HG03469 (cell line): ENCODE results near the gene SIPA1L2.
A peak's percentile ranks its signal among the peaks of the same experiment; 100 is the strongest.

ENCODE experiments used
- ATAC-seq: cut with Tn5 transposase; IDR thresholded peaks from one replicate; pipeline ENCODE4 v1.9.1; 2021; ENCODE audit warnings: mild to moderate bottlenecking, moderate library complexity, moderate number of reproducible peaks; ENCODE audit not compliant: unreplicated experiment

Gene SIPA1L2

GRCh38 chr1:232650418-232650817 lies 20.5 kb upstream of the SIPA1L2 start:
- ATAC-seq: no peak

GRCh38 chr1:232648316-232648715 lies 18.4 kb upstream of the SIPA1L2 start:
- no peak for ATAC-seq

- ATAC-seq: no peak
Observed at GRCh38 chr1:232644209-232644608, 14.3 kb upstream of the SIPA1L2 start.

GRCh38 chr1:232643251-232643650 lies 13.3 kb upstream of the SIPA1L2 start:
- no peak for ATAC-seq

GRCh38 chr1:232641507-232641906 lies 11.6 kb upstream of the SIPA1L2 start:
- no peak for ATAC-seq

GRCh38 chr1:232636799-232637198 lies 6.9 kb upstream of the SIPA1L2 start:
- no peak for ATAC-seq

- peak; percentile 67 for ATAC-seq
Observed at GRCh38 chr1:232635778-232636356, 5.9 kb upstream of the SIPA1L2 start.

GRCh38 chr1:232635279-232635678 lies 5.3 kb upstream of the SIPA1L2 start:
- no peak for ATAC-seq

- ATAC-seq: no peak
Observed at GRCh38 chr1:232634096-232634495, 4.2 kb upstream of the SIPA1L2 start.

- no peak for ATAC-seq
Observed at GRCh38 chr1:232630894-232631195, 912 bp upstream of the SIPA1L2 start.

- ATAC-seq: peak; percentile 33
Observed at GRCh38 chr1:232629250-232630046, 485 bp downstream of the SIPA1L2 start.

- no peak for ATAC-seq
Observed at GRCh38 chr1:232628335-232629249, 1.3 kb downstream of the SIPA1L2 start.

GRCh38 chr1:232627645-232628334 lies 2.1 kb downstream of the SIPA1L2 start:
- ATAC-seq: no peak

- ATAC-seq: no peak
Observed at GRCh38 chr1:232627171-232627570, 2.8 kb downstream of the SIPA1L2 start.

- no peak for ATAC-seq
Observed at GRCh38 chr1:232626452-232626851, 3.5 kb downstream of the SIPA1L2 start.

- no peak for ATAC-seq
Observed at GRCh38 chr1:232625319-232625868, 4.5 kb downstream of the SIPA1L2 start.

GRCh38 chr1:232624546-232625281 lies 5.2 kb downstream of the SIPA1L2 start:
- ATAC-seq: no peak

GRCh38 chr1:232622981-232623380 lies 7.0 kb downstream of the SIPA1L2 start:
- ATAC-seq: no peak

GRCh38 chr1:232622378-232622777 lies 7.6 kb downstream of the SIPA1L2 start:
- no peak for ATAC-seq

GRCh38 chr1:232621050-232621449 lies 8.9 kb downstream of the SIPA1L2 start:
- ATAC-seq: no peak
